Spleen (tissue), 11 donors: ENCODE data around the gene MED27. TPM values are rescaled to one million over a fixed set of nuclear protein-coding genes. Genes with fewer than 3 reads are reported as not detected.

Source experiments
- DNase-seq: peaks from one replicate; pipeline ENCODE4 v3.0.0-alpha.2; 2020
- H3K27ac ChIP-seq, 8 donors: fragments of 200-600 bp; sonication (generic) in 7 of 8; 1 replicate in 4 of 8; 2 replicates in 4 of 8; pipeline versions ENCODE4 v1.5.0 to v1.8.0; 2016 to 2021; ENCODE audit warnings: inconsistent platforms in 4 of 8, mild to moderate bottlenecking in 4 of 8, moderate library complexity in 1 of 8
- H3K27me3 ChIP-seq, 7 donors: fragments of 200-600 bp; sonication (generic) in 6 of 7; replicated peaks in 1 of 7; 1 replicate in 4 of 7; 2 replicates in 3 of 7; pipeline versions ENCODE4 v1.5.0 to v1.8.0; 2016 to 2021; ENCODE audit warnings: inconsistent platforms in 3 of 7, mild to moderate bottlenecking in 1 of 7
- H3K36me3 ChIP-seq, 6 donors: fragments of 200-600 bp; sonication (generic) in 5 of 6; 1 replicate in 4 of 6; 2 replicates in 2 of 6; pipeline versions ENCODE4 v1.5.0 to v1.8.0; 2016 to 2021; ENCODE audit warnings: inconsistent platforms in 2 of 6
- H3K4me1 ChIP-seq, 6 donors: fragments of 200-600 bp; sonication (generic) in 5 of 6; 1 replicate in 3 of 6; 2 replicates in 3 of 6; pipeline versions ENCODE4 v1.5.0 to v1.8.0; 2016 to 2021; ENCODE audit warnings: inconsistent platforms in 3 of 6
- H3K4me3 ChIP-seq, 8 donors: fragments of 200-600 bp; sonication (generic) in 7 of 8; 1 replicate in 4 of 8; 2 replicates in 4 of 8; pipeline versions ENCODE4 v1.5.0 to v1.8.0; 2016 to 2021; ENCODE audit warnings: inconsistent platforms in 4 of 8, mild to moderate bottlenecking in 4 of 8, moderate library complexity in 2 of 8
- H3K9me3 ChIP-seq, 8 donors: fragments of 200-600 bp; sonication (generic) in 7 of 8; 1 replicate in 4 of 8; 2 replicates in 4 of 8; pipeline versions ENCODE4 v1.5.0 to v1.8.0; 2016 to 2021; ENCODE audit warnings: inconsistent platforms in 4 of 8
- CTCF ChIP-seq, 11 experiments: fragments of 200-600 bp in 7 of 11; fragments of 450-650 bp in 4 of 11; sonication (generic) in 4 of 11; IDR thresholded peaks in 8 of 11; conservative IDR thresholded peaks in 3 of 11; 1 replicate in 7 of 11; 2 replicates in 4 of 11; pipeline versions ENCODE4 v1.4.0 to v1.8.0; 2016 to 2021; ENCODE audit warnings: antibody characterized with exemption in 11 of 11, inconsistent platforms in 4 of 11, mild to moderate bottlenecking in 1 of 11
- POLR2A ChIP-seq, 3 donors: fragments of 450-650 bp; IDR thresholded peaks; one replicate each; pipeline ENCODE4 v1.5.1; 2017; ENCODE audit warnings: antibody characterized with exemption in 3 of 3, mild to moderate bottlenecking in 1 of 3
- POLR2AphosphoS5 ChIP-seq, 3 donors: sonication (generic); formaldehyde crosslinking; IDR thresholded peaks; one replicate each; pipeline ENCODE4 v1.5.1; 2017; ENCODE audit warnings: antibody characterized with exemption in 3 of 3
- WGBS, 5 donors: extraction: QIAGEN DNeasy Blood & Tissue Kit in 3 of 5; methylation state at CpG; one replicate each; pipeline versions ENCODE4 v1.1.5 to v1.1.7; 2013 to 2018; 5-methylcytosine and 5-hydroxymethylcytosine counted together
- intact Hi-C: fragments of 100-400 bp; cut with DNase I; formaldehyde crosslinking; loops from one replicate; pipeline ENCODE4 v1.15.0; 2023; ENCODE audit warnings: low total_unique reads
- polyA plus RNA-seq, 3 donors: library from polyadenylated mRNA; stranded (reverse); fragments of 200-250 nt; gene quantifications; one replicate each; pipeline ENCODE4 v1.2.1, GENCODE V29; 2013
- total RNA-seq, 7 donors: library from RNA; depleted of rRNA in 3 of 7; stranded (reverse); fragments of >200 nt in 3 of 7; fragmentation: NEBNext Ultra II Directional in 4 of 7; extraction: Animal tissue kit (Norgen Biotek cat#: 25700) in 4 of 7; gene quantifications; one replicate each; pipeline versions ENCODE4 v1.1.0 to v1.2.1, GENCODE V29; 2016 to 2021
- donor health status: healthy with polysubstance abuse.
- donor health status: DM: no; HTN: no; CAD: no; lungs with moderate emphysema.
- donor health status: DM: no; HTN: no; CAD: no.
- donor health status: Bipolar disorder and iron deficiency.
- donor health status: healthy.
- donor health status: DM: no; HTN: no; CAD: no.
- donor health status: DM: yes; HTN: yes; CAD: no.

MED27 gene
- total and polyA plus RNA-seq, 10 donors, result 13.1 to 22.4 (median 16.0) TPM

- Histone ChIP-seq H3K27me3 (peaks cover 0 to 73% (median 0%) of the 10 kb centered on the region in 7 donors), H3K4me3 (no peak overlapping the region), H3K4me1 (no peaks in the 10 kb centered on the region), H3K27ac (no peak overlapping the region), H3K36me3 (no peaks in the 10 kb centered on the region), H3K9me3 (no peaks in the 10 kb centered on the region)
- TF ChIP-seq POLR2AphosphoS5 (IDR thresholded peaks at IDR 0.05) (no peak), POLR2A (IDR thresholded peaks at IDR 0.05) (no peak), CTCF (IDR thresholded peaks at IDR 0.05 in 8 of 11, conservative IDR thresholded peaks at IDR 0.05 in 3 of 11) (no peak)
- DNase-seq, result no peak
- intact Hi-C loops, result no loop called here
- 58 to 66% (median 63%) methylated on average over 7 of the region's 7 CpGs for WGBS, 5 donors
Observed at GRCh38 chr9:132108728-132109127, 29.1 kb upstream of the MED27 start.

DNA sequence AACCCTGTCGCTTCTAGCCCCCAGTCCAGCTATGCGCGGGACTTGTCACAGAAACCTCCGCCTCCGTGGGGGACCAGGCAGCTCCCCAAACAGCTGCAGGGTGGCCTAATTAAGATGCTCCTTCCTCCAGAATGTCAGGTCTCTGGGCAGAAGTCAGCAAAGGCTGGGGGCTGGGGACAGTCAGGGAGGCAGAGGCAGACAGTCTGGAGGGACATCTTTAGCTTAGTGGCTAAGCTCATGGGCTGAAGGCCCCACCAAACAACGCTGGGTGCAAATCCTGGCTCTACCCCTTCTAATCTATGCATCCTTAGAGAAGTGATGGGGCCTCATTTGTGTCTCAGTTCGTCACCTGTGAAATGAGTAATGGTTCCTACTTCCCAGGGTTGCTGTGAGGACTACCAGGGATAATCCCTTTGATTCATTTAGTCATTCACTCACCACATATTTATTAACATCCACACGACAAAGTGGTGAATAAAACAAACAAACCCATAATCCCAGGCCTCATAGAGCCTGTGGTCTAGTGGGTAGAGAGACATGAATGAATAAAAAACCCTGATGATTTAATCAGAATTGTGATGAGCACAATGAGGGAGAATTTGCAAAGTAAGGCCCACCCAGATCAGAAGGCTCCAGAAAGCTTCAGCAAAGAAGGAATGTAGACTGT lies 20.2 kb upstream of the MED27 start:
- no peak for DNase-seq
- Histone ChIP-seq H3K9me3 (peaks cover 0 to 10% (median 3%) of the 10 kb centered on the region in 8 donors), H3K4me3 (no peak overlapping the region), H3K36me3 (no peaks in the 10 kb centered on the region), H3K27ac (no peak overlapping the region), H3K4me1 (no peaks in the 10 kb centered on the region), H3K27me3 (peaks cover 0 to 59% (median 11%) of the 10 kb centered on the region in 7 donors)
- 59 to 80% (median 77%) methylated on average over 7 to 8 of the region's 8 CpGs for WGBS, 5 donors
- TF ChIP-seq POLR2AphosphoS5 (IDR thresholded peaks at IDR 0.05), result no peak
- no peak for TF ChIP-seq POLR2A (IDR thresholded peaks at IDR 0.05)
- no peak for TF ChIP-seq CTCF (IDR thresholded peaks at IDR 0.05 in 8 of 11, conservative IDR thresholded peaks at IDR 0.05 in 3 of 11)
- intact Hi-C loops, result no loop called here

DNA sequence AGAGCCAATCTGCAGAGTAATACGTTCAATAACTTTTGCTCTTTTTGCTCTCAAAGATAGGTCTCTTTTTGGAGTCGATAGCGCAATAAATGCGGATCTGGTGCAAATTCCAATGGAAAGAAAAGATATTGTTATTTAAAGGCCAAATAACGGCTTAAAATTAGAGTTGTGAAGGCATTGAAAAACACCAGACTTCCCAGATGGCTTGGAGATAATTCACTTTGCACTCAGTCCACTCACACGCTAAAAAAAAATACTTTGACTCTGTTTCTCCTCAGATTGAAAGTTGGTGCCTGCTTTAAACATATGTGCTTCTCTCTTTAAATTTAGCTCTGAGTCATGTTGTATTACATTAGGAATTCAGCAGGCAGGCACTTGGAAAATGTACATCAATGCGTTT lies 19.5 kb upstream of the MED27 start:
- intact Hi-C loops, result no loop called here
- H3K4me3 ChIP-seq, result no peak overlapping the region
- H3K9me3 ChIP-seq, result peaks cover 0 to 10% (median 3%) of the 10 kb centered on the region in 8 donors
- H3K36me3 ChIP-seq, result no peaks in the 10 kb centered on the region
- no peak overlapping the region for H3K27ac ChIP-seq
- peaks cover 0 to 52% (median 11%) of the 10 kb centered on the region in 7 donors for H3K27me3 ChIP-seq
- TF ChIP-seq POLR2A (IDR thresholded peaks at IDR 0.05), result no peak
- no peak for TF ChIP-seq CTCF (IDR thresholded peaks at IDR 0.05 in 8 of 11, conservative IDR thresholded peaks at IDR 0.05 in 3 of 11)
- TF ChIP-seq POLR2AphosphoS5 (IDR thresholded peaks at IDR 0.05), result no peak
- no peaks in the 10 kb centered on the region for H3K4me1 ChIP-seq
- DNase-seq, result no peak
- 84 to 89% (median 87%) methylated on average over 7 of the region's 7 CpGs for WGBS, 5 donors

GRCh38 chr9:132094314-132094791 lies 14.7 kb upstream of the MED27 start:
- H3K9me3 ChIP-seq, result no peaks in the 10 kb centered on the region
- H3K27me3 ChIP-seq, result peaks cover 0 to 62% (median 11%) of the 10 kb centered on the region in 7 donors
- TF ChIP-seq CTCF (IDR thresholded peaks at IDR 0.05 in 8 of 11, conservative IDR thresholded peaks at IDR 0.05 in 3 of 11) (no peak), POLR2AphosphoS5 (IDR thresholded peaks at IDR 0.05) (no peak), POLR2A (IDR thresholded peaks at IDR 0.05) (no peak)
- no peak overlapping the region for H3K27ac ChIP-seq
- intact Hi-C loops, result no loop called here
- H3K4me1 ChIP-seq, result no peaks in the 10 kb centered on the region
- no peak overlapping the region for H3K4me3 ChIP-seq
- no peak for DNase-seq
- no peaks in the 10 kb centered on the region for H3K36me3 ChIP-seq
- 69 to 81% (median 77%) methylated on average over 2 of the region's 2 CpGs for WGBS, 5 donors
